ENCODE data around the gene MSL3.

The MSL3 gene, protein sequence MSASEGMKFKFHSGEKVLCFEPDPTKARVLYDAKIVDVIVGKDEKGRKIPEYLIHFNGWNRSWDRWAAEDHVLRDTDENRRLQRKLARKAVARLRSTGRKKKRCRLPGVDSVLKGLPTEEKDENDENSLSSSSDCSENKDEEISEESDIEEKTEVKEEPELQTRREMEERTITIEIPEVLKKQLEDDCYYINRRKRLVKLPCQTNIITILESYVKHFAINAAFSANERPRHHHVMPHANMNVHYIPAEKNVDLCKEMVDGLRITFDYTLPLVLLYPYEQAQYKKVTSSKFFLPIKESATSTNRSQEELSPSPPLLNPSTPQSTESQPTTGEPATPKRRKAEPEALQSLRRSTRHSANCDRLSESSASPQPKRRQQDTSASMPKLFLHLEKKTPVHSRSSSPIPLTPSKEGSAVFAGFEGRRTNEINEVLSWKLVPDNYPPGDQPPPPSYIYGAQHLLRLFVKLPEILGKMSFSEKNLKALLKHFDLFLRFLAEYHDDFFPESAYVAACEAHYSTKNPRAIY

DNA sequence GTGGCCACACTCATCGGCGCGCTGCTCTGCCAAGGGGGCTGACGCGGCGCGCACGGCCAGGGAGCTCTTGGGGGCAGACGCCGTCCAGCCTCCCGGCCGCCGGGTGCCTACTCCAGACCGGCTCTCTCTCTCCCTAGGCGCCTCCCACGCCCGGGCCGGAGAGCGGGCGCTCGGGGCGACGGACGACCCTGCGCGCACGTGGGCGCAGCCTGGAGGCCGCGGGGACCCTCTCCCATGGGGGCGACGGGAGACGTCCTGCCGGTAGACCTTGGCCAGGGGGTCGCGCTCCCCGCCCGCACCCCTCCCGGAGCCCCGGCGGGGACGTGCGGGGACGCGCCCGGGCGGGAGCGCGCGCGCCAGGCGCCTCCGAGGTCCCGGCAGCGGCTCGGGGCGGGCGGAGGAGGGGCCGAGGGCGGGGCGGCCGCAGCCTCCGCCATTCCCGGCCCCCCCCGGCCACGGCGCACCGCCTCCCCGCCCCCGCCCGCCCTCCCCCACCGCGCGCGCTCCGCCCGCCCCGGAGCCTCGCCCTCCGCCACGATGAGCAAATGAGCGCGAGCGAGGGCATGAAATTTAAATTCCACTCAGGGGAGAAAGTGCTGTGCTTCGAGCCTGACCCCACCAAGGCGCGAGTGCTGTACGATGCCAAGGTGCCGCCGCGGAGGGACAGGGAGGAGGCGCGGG is at the start of gene MSL3:
Gene MSL3 (plus strand): TSS at position 519 of the 681 bp plus-strand sequence. CDS start 27 bp downstream, at position 546.
- DNase-seq (ENCODE audit: low read depth in 3 of 3), result peak in 2 of 3 experiments; percentile 42 to 52

DNA sequence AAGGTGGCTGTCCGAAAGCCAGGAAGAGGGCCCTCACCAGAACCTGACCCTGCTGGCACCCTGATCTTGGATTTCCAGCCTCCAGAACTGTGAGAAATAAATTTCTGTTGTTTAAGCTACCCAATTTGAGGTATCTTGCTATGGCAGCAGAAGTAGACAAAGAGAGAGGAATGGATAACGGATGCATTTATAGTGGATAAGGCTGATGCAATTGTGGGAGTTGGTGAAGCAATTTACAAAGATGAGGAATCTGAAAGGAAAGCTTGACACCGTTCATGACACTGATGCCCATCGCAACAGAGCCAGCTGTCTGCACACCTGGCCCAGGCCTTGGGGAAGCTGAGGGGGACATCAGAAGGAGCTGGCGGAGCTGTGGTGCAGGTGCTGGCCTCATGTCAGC is 35.7 kb upstream of the MSL3 start:
- DNase-seq (ENCODE audit: low read depth in 3 of 3), result no peak

DNA sequence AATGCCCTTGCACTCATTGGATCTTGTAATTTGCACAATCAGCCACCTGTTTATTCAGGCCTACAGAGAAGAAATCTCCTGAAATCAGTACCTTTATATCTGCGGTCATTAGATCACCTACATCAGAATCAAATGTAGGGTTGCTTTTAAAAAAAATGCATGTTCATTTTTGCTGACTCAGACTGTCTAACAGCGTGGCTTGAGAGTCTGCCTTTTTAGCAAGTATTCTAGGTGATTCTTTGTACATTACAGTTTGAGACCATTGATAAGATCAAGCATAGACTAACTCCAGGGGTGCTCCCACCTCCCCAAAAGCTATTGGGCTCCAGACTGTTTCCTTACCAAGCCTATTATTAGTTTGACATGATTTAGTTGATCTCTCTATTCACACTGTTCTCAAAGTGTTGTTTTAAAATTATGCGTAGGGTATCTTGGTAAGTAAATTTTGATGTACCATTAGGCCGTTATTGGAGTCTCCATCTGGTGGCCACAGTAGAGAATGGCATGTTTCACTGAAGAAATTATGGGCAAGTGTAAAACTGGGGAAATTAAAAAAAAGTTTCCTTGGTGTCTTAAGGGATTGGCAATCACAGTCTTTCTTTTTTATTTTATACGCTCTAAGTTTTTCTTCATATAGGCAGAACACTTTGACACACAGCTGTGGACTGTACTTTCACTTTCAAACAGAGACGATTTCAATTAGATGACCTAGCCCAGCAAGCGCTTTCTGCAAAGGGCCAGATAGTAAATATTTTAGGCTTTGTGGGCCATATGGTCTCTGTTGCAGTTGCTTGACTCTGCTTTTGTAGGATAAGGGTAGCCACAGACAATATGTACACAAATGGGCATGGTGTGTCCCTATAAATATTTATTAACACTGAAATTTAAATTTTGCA is 33.7 kb upstream of the MSL3 start:
- no peak for DNase-seq (ENCODE audit: low read depth in 3 of 3)

DNA sequence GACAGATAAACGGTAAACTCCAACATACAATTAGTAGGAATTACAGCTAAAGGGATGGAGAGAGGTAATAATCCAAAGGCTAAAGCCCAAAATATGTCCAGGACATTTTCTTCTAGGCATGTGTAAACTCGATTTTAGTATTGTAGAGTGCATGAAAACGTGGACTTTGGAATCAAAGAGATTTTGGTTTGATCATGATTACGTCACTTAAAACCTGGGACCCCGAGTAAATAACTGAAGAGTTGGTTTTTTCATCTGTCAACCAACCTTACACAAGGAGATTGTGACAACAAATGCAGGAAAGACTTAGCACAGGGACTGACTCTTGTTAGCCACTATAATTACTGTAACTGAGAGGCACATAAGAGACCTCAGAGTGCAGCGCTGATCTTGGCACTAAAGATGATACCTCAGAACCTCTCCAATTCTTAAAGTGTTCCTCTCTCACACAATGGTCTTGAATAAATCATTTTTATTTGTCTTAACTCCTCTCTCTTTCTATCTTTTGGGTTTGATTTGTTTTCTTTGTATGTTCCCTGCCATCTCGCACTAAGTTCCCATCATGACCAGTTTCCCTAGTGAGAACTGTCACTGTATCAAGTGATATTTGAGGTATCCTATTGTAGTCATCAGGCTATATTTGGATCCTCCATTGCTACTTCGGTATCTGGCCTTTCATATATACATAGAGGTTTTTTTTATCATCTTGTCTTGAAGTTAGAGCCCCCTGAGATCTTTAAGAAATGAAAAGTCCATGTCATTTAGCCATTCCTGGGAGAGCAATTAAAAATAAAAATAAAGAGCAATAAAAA is 32.2 kb upstream of the MSL3 start:
- DNase-seq (ENCODE audit: low read depth in 3 of 3), result no peak

DNA sequence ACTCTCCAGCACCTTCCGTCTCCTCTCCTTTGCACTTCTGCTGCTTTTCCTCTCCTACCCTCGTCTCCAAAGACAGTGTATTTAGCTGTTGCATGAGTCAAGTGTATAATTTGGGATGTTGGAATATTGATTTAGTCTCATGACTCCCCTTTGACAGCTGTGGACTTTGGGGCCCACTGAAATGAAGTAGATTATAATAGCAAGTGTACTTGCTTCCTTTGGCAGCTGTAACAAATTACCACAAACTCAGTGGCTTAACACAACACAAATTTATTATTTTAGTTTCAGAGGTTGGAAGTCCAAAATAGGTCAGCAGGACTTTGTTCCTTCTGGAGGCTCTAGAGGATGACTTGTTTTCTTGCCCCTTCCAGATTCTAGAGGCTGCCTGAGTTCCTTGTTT is 29.5 kb upstream of the MSL3 start:
- no peak for DNase-seq (ENCODE audit: low read depth in 3 of 3)

DNA sequence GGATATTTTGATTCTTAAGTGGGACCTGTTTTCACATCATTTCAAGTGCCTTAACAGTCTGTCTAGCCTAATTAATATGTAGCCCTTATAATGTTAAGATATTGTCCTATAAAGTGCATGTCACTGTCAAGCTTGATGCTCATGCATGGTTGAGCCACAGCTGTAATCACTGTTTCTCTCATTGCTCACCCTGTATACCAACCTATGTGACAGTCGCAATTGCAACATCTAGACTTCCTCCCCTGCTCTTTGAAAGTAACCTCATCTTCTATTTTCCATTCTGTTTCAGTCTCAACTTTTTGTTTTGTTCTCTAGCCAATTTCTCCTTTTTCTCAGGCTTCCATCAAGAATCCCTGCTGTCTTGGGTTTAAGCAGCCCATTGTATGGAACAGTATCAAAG is 24.4 kb upstream of the MSL3 start:
- no peak for DNase-seq (ENCODE audit: low read depth in 3 of 3)

DNA sequence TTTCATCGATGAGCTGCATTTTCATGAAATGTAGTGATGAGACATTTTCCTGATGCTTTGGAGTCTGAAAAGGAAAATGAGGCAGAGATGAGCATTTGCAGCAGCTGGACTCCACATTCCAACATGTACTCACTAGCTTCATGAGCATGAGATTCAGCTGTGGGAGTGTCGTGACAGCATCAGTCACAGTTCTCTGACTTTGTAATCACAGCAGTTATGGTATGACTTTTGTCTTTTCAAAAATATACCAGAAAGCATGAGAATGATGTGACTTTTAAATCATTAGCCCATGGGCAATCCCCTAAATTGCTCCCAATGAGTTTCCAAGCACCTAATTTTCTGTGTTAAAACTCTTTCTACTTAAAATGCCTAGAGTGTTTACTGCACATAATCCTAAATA is 18.3 kb upstream of the MSL3 start:
- DNase-seq (ENCODE audit: low read depth in 3 of 3), result no peak

DNA sequence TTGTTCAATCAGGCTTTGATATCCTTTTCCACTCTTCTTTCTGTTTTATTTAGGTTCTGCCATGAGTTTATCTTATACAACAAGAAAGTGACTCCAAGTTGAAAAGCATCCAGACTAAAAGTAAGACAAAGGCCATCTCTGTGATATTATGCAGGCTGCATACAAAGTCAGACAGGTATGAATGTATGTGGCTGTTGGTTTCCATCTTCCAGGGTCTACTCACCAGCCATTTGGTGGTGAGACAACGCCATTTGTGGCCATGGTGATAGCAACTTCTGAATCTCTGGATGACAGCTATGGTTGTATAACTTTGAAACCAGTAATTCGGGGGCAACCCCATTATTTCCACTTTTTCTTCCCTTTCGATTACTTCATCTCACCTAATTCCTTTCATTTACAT is 17.2 kb upstream of the MSL3 start:
- no peak for DNase-seq (ENCODE audit: low read depth in 3 of 3)

DNA sequence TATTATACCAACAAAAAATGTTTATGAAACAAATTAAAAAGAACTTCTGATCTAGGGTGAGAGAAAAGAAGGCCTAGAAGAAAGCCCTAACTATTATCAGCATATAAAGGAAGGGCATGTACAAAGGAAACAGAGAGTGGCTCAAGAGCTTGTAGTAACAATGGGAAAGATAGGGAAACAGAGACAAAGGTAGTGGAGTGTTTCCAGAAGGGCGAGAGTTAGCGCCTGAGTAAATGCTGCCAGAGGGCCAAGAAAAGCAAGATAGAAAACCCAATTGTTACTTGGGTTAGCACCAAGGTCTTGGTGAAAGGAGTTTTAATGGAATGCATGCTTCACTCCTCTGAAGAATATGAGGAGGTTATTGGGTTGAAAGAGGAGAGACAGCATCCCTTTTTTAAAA is 16.5 kb upstream of the MSL3 start:
- DNase-seq (ENCODE audit: low read depth in 3 of 3), result no peak

DNA sequence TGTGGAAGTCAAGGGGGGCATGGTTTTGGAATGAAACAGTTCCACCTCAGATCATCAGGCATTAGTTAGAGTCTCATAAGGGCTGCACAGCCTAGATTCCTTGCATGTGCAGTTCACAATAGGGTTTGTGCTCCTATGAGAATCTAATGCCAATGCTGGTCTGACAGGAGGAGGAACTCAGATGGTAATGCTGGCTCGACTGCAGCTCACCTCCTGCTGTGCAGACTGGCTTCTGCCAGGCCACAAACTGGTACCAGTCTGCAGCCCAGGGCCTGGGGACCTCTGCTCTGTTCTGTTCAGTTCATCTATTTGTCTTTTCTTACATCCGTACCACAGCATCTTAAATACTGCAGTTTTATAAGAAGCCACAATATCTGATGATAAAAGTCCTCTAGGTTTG is 12.2 kb upstream of the MSL3 start:
- no peak for DNase-seq (ENCODE audit: low read depth in 3 of 3)

DNA sequence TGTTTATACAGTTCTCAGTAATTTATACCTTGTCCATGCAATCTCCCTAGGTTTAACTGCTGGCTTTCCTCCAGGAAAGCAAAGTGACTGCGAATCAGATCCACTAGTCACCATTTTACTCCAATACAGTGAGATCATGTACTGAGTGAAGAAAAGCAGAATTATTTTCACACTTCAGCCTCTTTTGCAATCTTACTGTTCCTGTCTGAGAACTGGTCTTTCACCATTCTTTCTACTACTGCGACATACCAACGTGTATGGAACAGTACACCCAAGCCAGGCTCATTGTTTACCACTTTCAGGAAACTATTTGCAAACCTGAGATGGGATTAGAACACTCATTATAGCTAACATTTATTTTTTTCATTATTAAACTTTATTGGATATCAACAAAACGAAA is 8.0 kb upstream of the MSL3 start:
- no peak for DNase-seq (ENCODE audit: low read depth in 3 of 3)

DNA sequence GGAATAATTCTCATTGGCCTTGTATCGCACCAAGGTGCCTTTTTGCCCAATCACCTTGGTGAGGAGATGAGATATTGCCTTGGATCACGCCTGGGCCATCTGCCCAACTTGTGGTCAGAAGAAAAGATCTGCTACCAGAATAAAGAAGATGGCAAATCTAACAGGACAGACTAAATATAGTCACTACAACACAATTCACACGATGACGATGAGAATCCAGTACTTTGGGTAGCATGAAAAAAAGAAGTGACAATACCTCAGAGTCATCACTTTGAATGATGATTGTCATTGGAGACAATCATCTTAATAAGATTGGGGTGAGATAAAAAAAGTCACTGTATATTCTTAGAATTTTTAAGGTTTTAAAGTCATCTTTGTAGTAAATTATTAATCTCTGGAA is 7.3 kb upstream of the MSL3 start:
- DNase-seq (ENCODE audit: low read depth in 3 of 3), result no peak

DNA sequence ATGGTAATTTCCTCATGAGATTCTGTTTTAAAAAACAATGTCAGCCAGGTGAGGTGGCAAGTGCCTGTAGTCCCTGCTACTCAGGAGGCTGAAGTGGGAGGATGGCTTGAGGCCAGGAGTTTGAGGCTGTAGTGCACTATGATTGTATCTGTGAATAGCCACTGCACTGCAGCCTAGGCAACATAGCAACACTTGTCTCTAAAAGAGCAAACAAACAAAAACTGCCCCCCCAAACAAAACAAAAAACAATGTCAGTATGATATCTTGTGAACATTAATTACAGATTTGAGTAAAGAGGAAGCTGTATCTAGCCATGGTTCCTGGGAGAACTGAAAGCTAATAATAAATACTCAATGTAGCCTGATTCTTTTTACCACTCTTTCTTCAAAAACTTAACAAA is 6.8 kb upstream of the MSL3 start:
- no peak for DNase-seq (ENCODE audit: low read depth in 3 of 3)

DNA sequence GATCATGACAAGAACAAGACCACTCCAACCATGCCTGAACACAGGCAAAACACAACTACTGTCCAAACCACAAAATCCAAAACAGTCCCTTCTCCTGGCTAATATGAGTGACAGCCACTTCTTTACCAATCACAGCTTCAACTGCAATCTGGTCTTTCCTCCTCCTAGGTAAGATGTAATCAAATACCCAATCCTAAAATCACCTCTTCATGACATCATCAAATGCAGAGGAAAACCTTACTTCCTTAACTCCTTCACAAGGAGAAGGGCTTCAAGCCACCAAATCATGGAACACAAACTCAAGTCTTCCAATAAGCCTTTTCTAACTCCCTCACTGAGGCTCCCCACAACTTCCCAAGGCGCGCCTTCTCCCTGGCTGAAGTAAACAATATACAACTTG is 4.4 kb upstream of the MSL3 start:
- DNase-seq (ENCODE audit: low read depth in 3 of 3), result no peak

DNA sequence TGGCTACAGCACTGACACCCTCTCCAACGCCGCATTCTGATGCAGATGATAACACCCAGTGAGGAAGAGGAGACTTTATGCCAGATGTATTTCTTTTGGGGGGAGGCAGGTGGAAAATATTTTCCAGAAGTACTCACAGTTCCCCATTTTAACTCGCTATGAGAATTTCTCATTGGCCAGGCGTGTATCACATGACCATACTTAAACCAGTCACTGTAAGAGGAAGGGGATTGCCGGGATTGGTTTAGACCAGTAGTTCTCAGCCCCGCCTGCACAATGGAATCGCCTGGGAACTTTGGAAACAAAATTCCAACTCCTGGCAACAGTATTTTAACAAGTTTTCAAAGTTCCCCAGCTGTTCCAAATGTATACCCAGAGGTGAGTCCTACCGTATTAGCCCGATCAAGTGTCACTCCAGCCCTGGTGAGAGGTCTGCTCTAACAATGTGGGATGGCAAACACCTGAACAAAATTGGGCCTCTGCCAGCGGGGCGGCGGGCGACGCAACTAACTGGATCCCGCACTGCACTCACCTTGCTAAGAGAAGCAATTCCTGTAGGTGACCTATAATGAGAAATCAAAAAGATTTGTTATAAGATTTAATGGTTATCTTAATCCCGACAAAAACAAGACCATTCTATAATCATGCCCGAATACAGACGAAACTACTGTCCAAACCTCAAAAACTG is 2.9 kb upstream of the MSL3 start:
- no peak for DNase-seq (ENCODE audit: low read depth in 3 of 3)

DNA sequence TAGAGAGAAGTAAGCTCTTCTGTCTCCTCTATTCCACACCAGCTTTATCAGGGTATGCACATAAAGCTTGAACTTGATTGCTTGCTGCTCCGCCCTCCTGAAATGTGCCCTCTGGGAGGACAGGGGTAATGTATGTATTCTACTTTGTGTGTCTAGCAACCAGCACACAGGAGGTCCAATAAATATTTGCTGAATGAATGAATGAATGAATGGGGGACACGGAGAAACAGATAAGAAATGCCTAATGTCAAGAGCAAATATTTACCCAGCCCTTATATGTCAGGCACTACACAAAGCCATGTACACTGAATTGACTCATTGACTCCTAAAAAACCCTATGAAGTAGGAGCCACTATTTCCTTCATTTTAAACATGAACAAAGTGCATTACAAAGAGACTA is 2.3 kb upstream of the MSL3 start:
- no peak for DNase-seq (ENCODE audit: low read depth in 3 of 3)

DNA sequence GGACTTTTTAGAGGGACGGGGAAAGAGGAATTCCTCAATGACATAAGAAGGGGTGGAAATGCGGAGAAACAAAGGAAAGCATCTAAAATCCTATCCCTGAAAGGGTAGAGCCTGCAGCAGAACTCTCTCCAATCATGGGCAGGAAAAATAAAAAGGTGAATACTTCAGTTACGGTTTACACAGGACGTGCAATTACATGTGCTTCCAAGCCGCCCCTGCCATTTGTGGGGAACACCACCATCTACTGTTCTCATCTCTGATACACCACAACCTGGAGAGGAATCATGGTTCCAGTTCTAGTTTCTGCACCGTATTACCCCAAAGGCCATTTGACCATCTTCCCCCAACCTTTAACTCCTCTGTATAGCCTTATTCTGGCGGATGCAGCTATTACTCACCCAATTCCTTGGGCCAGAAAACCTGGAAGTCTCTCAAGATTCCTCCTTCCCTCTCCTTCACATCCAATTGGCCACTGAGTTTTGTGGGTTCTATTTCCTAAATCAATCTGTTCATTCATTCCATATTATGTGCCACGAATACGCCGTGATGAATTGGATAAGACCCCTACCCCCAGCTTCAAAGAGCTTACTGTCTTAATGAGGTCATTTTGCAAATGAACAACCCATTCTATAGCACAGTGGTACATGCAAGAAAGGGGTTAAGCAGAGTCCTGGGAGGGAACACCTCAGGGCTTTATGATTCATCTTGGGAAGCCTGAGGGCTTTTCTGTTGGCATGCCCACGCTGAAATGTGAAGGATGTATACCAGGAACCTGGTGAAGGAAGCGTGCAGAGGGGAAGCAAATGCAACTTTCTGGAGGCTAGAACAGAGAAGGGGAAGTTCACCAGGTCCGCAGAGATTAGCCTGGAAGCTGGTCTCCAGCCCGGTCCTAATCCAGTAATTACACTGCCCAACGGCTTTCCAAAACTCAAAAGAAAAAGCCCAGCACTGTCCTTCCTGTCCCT is 1.4 kb upstream of the MSL3 start:
- no peak for DNase-seq (ENCODE audit: low read depth in 3 of 3)

DNA sequence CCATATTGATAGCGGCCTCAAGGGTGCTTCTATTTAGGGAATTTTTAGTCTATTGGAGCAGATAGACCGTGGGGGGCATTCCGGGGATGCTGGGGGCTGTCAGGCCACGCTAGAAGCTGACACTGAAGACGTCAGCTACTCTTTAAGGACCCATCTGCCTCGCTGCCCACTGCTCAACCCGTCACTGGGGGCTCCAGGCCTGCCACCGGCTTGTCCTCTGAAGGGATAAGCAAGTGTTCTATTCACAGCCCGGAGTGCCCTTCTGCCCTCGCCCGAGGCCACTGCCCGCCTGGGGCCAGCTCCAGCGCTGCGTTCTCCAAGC is 679 bp upstream of the MSL3 start:
- DNase-seq (ENCODE audit: low read depth in 3 of 3), result no peak

DNA sequence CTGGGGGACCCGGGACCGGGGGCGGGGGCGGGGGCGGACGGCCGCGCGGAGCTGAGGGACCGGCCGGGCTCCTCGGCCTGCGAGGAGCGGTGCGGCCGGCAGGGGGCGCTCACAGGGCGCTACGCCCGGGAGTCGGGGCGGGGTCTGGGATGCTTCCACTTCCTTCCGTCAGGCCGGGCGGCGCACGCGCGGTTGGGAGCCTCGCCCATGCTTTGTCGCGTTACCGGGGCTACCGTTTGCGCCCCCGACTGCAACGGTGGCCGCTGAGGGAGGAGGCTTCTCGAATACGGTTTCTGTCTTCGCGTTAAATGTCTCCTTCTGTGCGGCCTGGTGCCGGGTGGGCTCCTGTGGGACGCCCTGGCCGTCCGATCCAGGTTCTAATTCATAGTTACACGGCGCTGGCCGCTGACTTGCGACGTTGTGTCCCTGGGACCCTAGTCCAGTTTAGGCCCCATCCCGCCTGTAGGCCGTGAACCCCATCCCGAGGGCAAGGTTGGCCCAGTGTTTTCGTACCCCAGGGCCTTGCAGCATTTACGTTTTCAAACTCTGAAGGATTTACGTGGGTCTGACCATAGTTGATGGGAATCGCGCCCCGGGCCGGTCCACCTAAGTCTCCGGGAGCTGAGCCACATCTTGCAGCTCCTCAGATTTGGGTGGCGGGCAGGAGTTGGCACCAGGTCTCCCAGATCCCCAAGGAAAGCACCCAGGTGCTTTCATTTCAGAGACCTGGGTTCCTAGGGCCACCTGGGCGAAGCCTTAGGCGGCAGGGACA is 549 bp downstream of the MSL3 start:
- peak; percentile 71 to 81 (median 78) for DNase-seq (ENCODE audit: low read depth in 3 of 3)
